OCI-LY7 (cell line): ENCODE results near the gene USP24. TPM values are rescaled to one million over a fixed set of nuclear protein-coding genes. Genes with fewer than 3 reads are reported as not detected.
"Not testable (repeated sequence)": the region's sequence is repeated elsewhere in the genome, so short reads cannot be mapped to it uniquely, and the experiment has no call there.

Source experiments
- BruUV-seq: library from RNA; stranded (reverse); fragments of 400-500 nt; replicated peaks from 2 replicates; lab custom pipeline; 2021; lab: Mats Ljungman, UMichigan
- CTCF ChIA-PET: fragments of 300-600 bp; sonication (Branson Sonifier 250); formaldehyde crosslinking; loops from one replicate; lab custom pipeline; 2022; ENCODE audit warnings: antibody characterized with exemption; ENCODE audit not compliant: unreplicated experiment; lab: Charles Lee
- POLR2A ChIA-PET: fragments of 300-600 bp; sonication (Branson Sonifier 250); formaldehyde crosslinking; loops from one replicate; lab custom pipeline; 2022; ENCODE audit warnings: antibody characterized with exemption; lab: Charles Lee
- DNase-seq: peaks from one replicate; pipeline ENCODE4 v3.0.0-alpha.2; 2015; ENCODE audit warnings: low spot score
- H2AFZ ChIP-seq: fragments of 200-600 bp; sonication (generic), shearing (Covaris generic); 2 replicates; pipeline ENCODE4 v1.6.1; 2014; ENCODE audit warnings: mild to moderate bottlenecking, antibody characterized with exemption, low read length, moderate library complexity
- H3K27ac ChIP-seq: fragments of 200-600 bp; sonication (generic); 2 replicates; pipeline ENCODE4 v1.5.1; 2014; ENCODE audit warnings: mixed run types, low read depth, mild to moderate bottlenecking, moderate library complexity, low read length, inconsistent platforms; ENCODE audit not compliant: poor library complexity, severe bottlenecking
- H3K36me3 ChIP-seq: fragments of 200-600 bp; sonication (generic); 2 replicates; pipeline ENCODE4 v1.6.1; 2014; ENCODE audit warnings: mild to moderate bottlenecking, antibody characterized with exemption, low read length, moderate library complexity, mixed read lengths; ENCODE audit not compliant: insufficient read depth
- H3K4me1 ChIP-seq: fragments of 200-600 bp; sonication (generic); 2 replicates; pipeline ENCODE4 v1.5.1; 2014; ENCODE audit warnings: mild to moderate bottlenecking, low read length; ENCODE audit not compliant: insufficient read depth, poor library complexity, severe bottlenecking
- H3K4me2 ChIP-seq: fragments of 200-600 bp; sonication (generic); 2 replicates; pipeline ENCODE4 v1.6.1; 2014; ENCODE audit warnings: mild to moderate bottlenecking, low read length
- H3K4me3 ChIP-seq: fragments of 200-600 bp; sonication (generic); 2 replicates; pipeline ENCODE4 v1.5.1; 2014; ENCODE audit warnings: mild to moderate bottlenecking, low read depth, low read length; ENCODE audit not compliant: poor library complexity, severe bottlenecking
- H3K79me2 ChIP-seq: fragments of 200-600 bp; sonication (generic); 2 replicates; pipeline ENCODE4 v1.6.1; 2016; ENCODE audit warnings: low read depth, mild to moderate bottlenecking, low read length, moderate library complexity, mixed read lengths; ENCODE audit not compliant: insufficient read depth
- H3K9me2 ChIP-seq: fragments of 200-600 bp; sonication (generic); 2 replicates; pipeline ENCODE4 v1.6.1; 2016; ENCODE audit warnings: mild to moderate bottlenecking, low read length, mixed read lengths; ENCODE audit not compliant: insufficient read depth
- H3K9me3 ChIP-seq: fragments of 200-600 bp; sonication (generic); 2 replicates; pipeline ENCODE4 v1.6.1; 2014; ENCODE audit warnings: mild to moderate bottlenecking, mixed run types, low read length, mixed read lengths
- H4K20me1 ChIP-seq: fragments of 200-600 bp; sonication (generic); 2 replicates; pipeline ENCODE4 v1.6.1; 2014; ENCODE audit warnings: mild to moderate bottlenecking, antibody characterized with exemption, low read length, moderate library complexity, mixed read lengths; ENCODE audit not compliant: insufficient read depth
- EZH2phosphoT487 ChIP-seq: fragments of 200-600 bp; sonication (generic); IDR thresholded peaks from 2 replicates; pipeline ENCODE4 v1.6.1; 2018; ENCODE audit warnings: low read depth, borderline replicate concordance, mild to moderate bottlenecking, mixed run types, antibody characterized with exemption, low read length, moderate library complexity, mixed read lengths
- intact Hi-C: fragments of 100-400 bp; cut with micrococcal nuclease; formaldehyde crosslinking; loops from one replicate; pipeline ENCODE4 v1.10.0; 2022; ENCODE audit not compliant: unreplicated experiment
- total RNA-seq, 2 experiments: library from RNA; depleted of rRNA in 1 of 2; stranded (reverse); fragments of >200 nt in 1 of 2; shearing (Covaris generic) in 1 of 2; gene quantifications; 2 replicates each; pipeline ENCODE4 v1.2.3, GENCODE V29; 2014 to 2022
- TF ChIP-seq, protein P1 (sequence below): fragments of 200-600 bp; sonication (generic); conservative IDR thresholded peaks from 2 replicates; pipeline ENCODE4 v1.5.1; 2014; ENCODE audit warnings: mild to moderate bottlenecking, antibody characterized with exemption, low read length, moderate library complexity, mixed read lengths

USP24 gene
- total RNA-seq, 2 experiments from 2014 or later = 35.1 to 46.3 TPM

- CTCF ChIA-PET = no interaction called here
- Histone ChIP-seq H3K9me2 (no peaks in the 10 kb centered on the region), H2AFZ (no peak overlapping the region), H3K4me2 (no peak overlapping the region), H3K9me3 (no peaks in the 10 kb centered on the region), H3K36me3 (peaks cover 86% of the 10 kb centered on the region), H3K79me2 (no peaks in the 10 kb centered on the region), H4K20me1 (no peaks in the 10 kb centered on the region), H3K27ac (no peak overlapping the region), H3K4me3 (no peak overlapping the region), H3K4me1 (no peaks in the 10 kb centered on the region)
- no TSS peak for BruUV-seq
- intact Hi-C loops = no loop called here
- no peak for DNase-seq
- TF ChIP-seq EZH2phosphoT487 = no peak
- TF ChIP-seq, protein P1, sequence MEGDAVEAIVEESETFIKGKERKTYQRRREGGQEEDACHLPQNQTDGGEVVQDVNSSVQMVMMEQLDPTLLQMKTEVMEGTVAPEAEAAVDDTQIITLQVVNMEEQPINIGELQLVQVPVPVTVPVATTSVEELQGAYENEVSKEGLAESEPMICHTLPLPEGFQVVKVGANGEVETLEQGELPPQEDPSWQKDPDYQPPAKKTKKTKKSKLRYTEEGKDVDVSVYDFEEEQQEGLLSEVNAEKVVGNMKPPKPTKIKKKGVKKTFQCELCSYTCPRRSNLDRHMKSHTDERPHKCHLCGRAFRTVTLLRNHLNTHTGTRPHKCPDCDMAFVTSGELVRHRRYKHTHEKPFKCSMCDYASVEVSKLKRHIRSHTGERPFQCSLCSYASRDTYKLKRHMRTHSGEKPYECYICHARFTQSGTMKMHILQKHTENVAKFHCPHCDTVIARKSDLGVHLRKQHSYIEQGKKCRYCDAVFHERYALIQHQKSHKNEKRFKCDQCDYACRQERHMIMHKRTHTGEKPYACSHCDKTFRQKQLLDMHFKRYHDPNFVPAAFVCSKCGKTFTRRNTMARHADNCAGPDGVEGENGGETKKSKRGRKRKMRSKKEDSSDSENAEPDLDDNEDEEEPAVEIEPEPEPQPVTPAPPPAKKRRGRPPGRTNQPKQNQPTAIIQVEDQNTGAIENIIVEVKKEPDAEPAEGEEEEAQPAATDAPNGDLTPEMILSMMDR = no peak
- POLR2A ChIA-PET = interaction anchor here (1.0 to 1.3 kb wide), 2 partner anchors 9 to 11 kb away, joined by 3 to 4 read pairs; no protein-coding TSS in a partner anchor
These were observed 94.6 kb downstream of the USP24 start for GRCh38 chr1:55120538-55120937.

GRCh38 chr1:55118651-55119329 is 96.4 kb downstream of the USP24 start:
- Histone ChIP-seq H3K4me2 (no peak overlapping the region), H4K20me1 (no peaks in the 10 kb centered on the region), H3K27ac (no peak overlapping the region), H3K9me3 (no peaks in the 10 kb centered on the region), H3K4me3 (no peak overlapping the region), H3K4me1 (no peaks in the 10 kb centered on the region), H2AFZ (no peak overlapping the region), H3K9me2 (no peaks in the 10 kb centered on the region), H3K36me3 (peaks cover 83% of the 10 kb centered on the region), H3K79me2 (no peaks in the 10 kb centered on the region)
- intact Hi-C loops = no loop called here
- TF ChIP-seq, protein P1 = no peak
- no peak for TF ChIP-seq EZH2phosphoT487
- ChIA-PET CTCF (no interaction called here), POLR2A (no interaction called here)
- DNase-seq = no peak
- no TSS peak for BruUV-seq

DNA sequence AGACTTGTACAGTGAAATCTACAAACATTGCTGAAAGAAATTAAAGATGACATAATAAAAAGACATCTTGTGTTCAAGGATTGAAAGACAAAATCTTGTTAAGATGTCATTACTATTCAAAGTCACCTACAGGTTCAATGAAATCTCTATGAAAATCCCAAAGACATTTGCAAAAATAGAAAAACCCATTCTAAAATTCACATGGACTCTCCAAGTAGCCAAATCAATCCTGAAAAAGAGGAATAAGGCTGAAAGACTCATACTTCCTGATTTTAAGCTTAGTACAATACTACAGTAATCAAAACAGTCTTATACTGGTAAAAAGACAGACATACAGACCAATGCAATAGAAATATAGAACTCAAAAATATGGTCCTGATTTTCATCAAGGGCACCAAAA is 97.2 kb downstream of the USP24 start:
- Histone ChIP-seq H3K36me3 (peaks cover 82% of the 10 kb centered on the region), H2AFZ (no peak overlapping the region), H3K9me2 (no peaks in the 10 kb centered on the region), H3K4me2 (no peak overlapping the region), H4K20me1 (no peaks in the 10 kb centered on the region), H3K4me1 (no peaks in the 10 kb centered on the region), H3K27ac (no peak overlapping the region), H3K9me3 (no peaks in the 10 kb centered on the region), H3K79me2 (no peaks in the 10 kb centered on the region), H3K4me3 (no peak overlapping the region)
- intact Hi-C loops = no loop called here
- no peak for DNase-seq
- TF ChIP-seq, protein P1 = no peak
- no peak for TF ChIP-seq EZH2phosphoT487
- ChIA-PET CTCF (no interaction called here), POLR2A (no interaction called here)
- BruUV-seq = no TSS peak

DNA sequence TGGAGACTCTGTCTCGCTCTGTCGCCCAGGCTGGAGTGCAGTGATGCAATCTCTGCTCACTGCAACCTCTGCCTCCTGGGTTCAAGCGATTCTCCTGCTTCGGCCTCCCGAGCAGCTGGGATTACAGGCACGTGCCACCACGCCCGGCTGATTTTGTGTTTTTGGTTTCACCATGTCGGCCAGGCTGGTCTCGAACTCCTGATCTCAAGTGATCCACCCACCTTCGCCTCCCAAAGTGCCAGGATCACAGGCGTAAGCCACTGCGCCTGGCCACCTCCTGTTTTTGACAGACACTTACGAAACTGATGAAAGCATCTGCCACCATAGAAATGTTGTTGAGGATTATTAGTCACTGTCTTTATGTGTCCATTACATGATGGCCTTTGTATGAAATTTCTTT is 106.2 kb downstream of the USP24 start:
- H3K9me2 ChIP-seq, H3K4me2 ChIP-seq, H3K79me2 ChIP-seq, BruUV-seq, DNase-seq, POLR2A ChIA-PET, H4K20me1 ChIP-seq, H3K9me3 ChIP-seq, CTCF ChIA-PET, intact Hi-C loops, H2AFZ ChIP-seq, H3K4me3 ChIP-seq, H3K27ac ChIP-seq, H3K4me1 ChIP-seq: not testable (repeated sequence)
- H3K36me3 ChIP-seq = peaks cover 71% of the 10 kb centered on the region
